GM12878 (cell line): ENCODE measurements around the gene WEE2. TPM values are rescaled to one million over a fixed set of nuclear protein-coding genes. Genes with fewer than 3 reads are reported as not detected.

Source experiments
- ATAC-seq: fragments of 200-7000 bp; cut with Tn5 transposase; 3 replicates; pipeline ENCODE4 v1.9.1; 2020; ENCODE audit warnings: mild to moderate bottlenecking, moderate library complexity
- BruUV-seq: library from RNA; stranded (reverse); fragments of 400-500 nt; replicated peaks from 2 replicates; lab custom pipeline; 2021; lab: Mats Ljungman, UMichigan
- CTCF ChIA-PET: fragments of 300-600 bp; sonication (Branson Sonifier 250); formaldehyde crosslinking; extraction: SDS; loops from one replicate; lab custom pipeline; 2021; ENCODE audit warnings: inconsistent platforms; lab: Yijun Ruan, JAX
- POLR2A ChIA-PET: fragments of 350-600 bp; formaldehyde crosslinking; extraction: SDS; loops from one replicate; lab custom pipeline; 2021; ENCODE audit warnings: inconsistent platforms; lab: Charles Lee
- RAD21 ChIA-PET: fragments of 300-600 bp; sonication (Branson Sonifier 250); formaldehyde crosslinking; loops from one replicate; lab custom pipeline; 2023; ENCODE audit warnings: antibody characterized with exemption; ENCODE audit not compliant: unreplicated experiment; lab: Charles Lee
- SMC1A ChIA-PET: fragments of 300-600 bp; sonication (Branson Sonifier 250); formaldehyde crosslinking; loops from one replicate; lab custom pipeline; 2023; ENCODE audit not compliant: unreplicated experiment, uncharacterized antibody; lab: Charles Lee
- DNase-seq: peaks from one replicate; pipeline ENCODE4 v3.0.0-alpha.2; 2011; ENCODE audit warnings: low read depth, low spot score
- FAIRE-seq: peaks from 3 replicates; lab custom pipeline; 2011; peaks lifted over from hg19 to GRCh38; lab: Jason Lieb, UNC
- H2AFZ ChIP-seq: 2 replicates; pipeline ENCODE4 v1.6.0; 2011; ENCODE audit warnings: low read depth, low read length, control low read depth; ENCODE audit not compliant: control insufficient read depth
- H3K27ac ChIP-seq: 2 replicates; pipeline ENCODE4 v1.5.1; 2011; ENCODE audit warnings: control low read depth; ENCODE audit not compliant: control insufficient read depth, insufficient read depth
- H3K27me3 ChIP-seq, 2 experiments: replicated peaks in 1 of 2; 2 replicates each; pipeline versions ENCODE4 v1.6.0 to v1.6.1; 2011; ENCODE audit warnings: low read length in 1 of 2; ENCODE audit not compliant: control insufficient read depth in 2 of 2, insufficient read depth in 2 of 2
- H3K36me3 ChIP-seq, 2 experiments: 2 replicates each; pipeline ENCODE4 v1.5.1; 2011; ENCODE audit warnings: low read length in 1 of 2; ENCODE audit not compliant: control insufficient read depth in 2 of 2, insufficient read depth in 2 of 2
- H3K4me1 ChIP-seq: 2 replicates; pipeline ENCODE4 v1.6.1; 2011; ENCODE audit warnings: mild to moderate bottlenecking, low read length, moderate library complexity, mixed read lengths; ENCODE audit not compliant: control insufficient read depth, insufficient read depth
- H3K4me2 ChIP-seq: 2 replicates; pipeline ENCODE4 v1.6.0; 2011; ENCODE audit warnings: control low read depth; ENCODE audit not compliant: control insufficient read depth, insufficient read depth
- H3K4me3 ChIP-seq: fragments of 200-600 bp; sonication (generic); 2 replicates; pipeline ENCODE4 v1.5.1; 2016
- H3K79me2 ChIP-seq: 2 replicates; pipeline ENCODE4 v1.6.0; 2011; ENCODE audit warnings: low read length; ENCODE audit not compliant: control insufficient read depth, insufficient read depth
- H3K9ac ChIP-seq: 2 replicates; pipeline ENCODE4 v1.8.0; 2011; ENCODE audit warnings: low read length, control low read depth, mixed read lengths; ENCODE audit not compliant: control insufficient read depth, insufficient read depth
- H3K9me3 ChIP-seq: replicated peaks from 3 replicates; pipeline ENCODE4 v1.5.1; 2011; ENCODE audit warnings: mild to moderate bottlenecking, low read length; ENCODE audit not compliant: control insufficient read depth, insufficient read depth
- H4K20me1 ChIP-seq: 2 replicates; pipeline ENCODE4 v1.6.0; 2011; ENCODE audit not compliant: control insufficient read depth, insufficient read depth
- BACH1 ChIP-seq: fragments of 450-650 bp; IDR thresholded peaks from 2 replicates; pipeline ENCODE4 v1.6.1; 2017; ENCODE audit warnings: mild to moderate bottlenecking, borderline replicate concordance
- ETV6 ChIP-seq, 2 experiments: fragments of 450-650 bp in 1 of 2; IDR thresholded peaks in 1 of 2; conservative IDR thresholded peaks in 1 of 2; 2 replicates each; pipeline ENCODE4 v1.6.1; 2014; ENCODE audit warnings: antibody characterized with exemption in 1 of 2, borderline replicate concordance in 1 of 2, low read depth in 1 of 2, mild to moderate bottlenecking in 1 of 2, moderate library complexity in 1 of 2
- HDGF ChIP-seq: fragments of 450-650 bp; IDR thresholded peaks from 2 replicates; pipeline ENCODE4 v1.6.1; 2016; ENCODE audit warnings: antibody characterized with exemption
- MTA2 ChIP-seq: fragments of 450-650 bp; IDR thresholded peaks from 2 replicates; pipeline ENCODE4 v1.6.1; 2016; ENCODE audit warnings: low read depth, mild to moderate bottlenecking, moderate library complexity
- MXI1 ChIP-seq: fragments of 150-350 bp; IDR thresholded peaks from 2 replicates; pipeline ENCODE4 v1.6.1; 2011; ENCODE audit warnings: low read depth, mild to moderate bottlenecking, inconsistent platforms, low read length, improper control_type of control experiment
- MYC ChIP-seq: IDR thresholded peaks from 2 replicates; pipeline ENCODE4 v1.6.1; 2011; ENCODE audit warnings: mild to moderate bottlenecking, low read length, moderate library complexity, inconsistent platforms; ENCODE audit not compliant: insufficient read depth, insufficient replicate concordance, insufficient read length, severe bottlenecking
- NBN ChIP-seq: fragments of 450-650 bp; IDR thresholded peaks from 2 replicates; pipeline ENCODE4 v1.6.1; 2016
- SP1 ChIP-seq: IDR thresholded peaks from one replicate; pipeline ENCODE4 v1.6.1; 2011; ENCODE audit warnings: low read depth, low read length
- SUZ12 ChIP-seq: fragments of 200-600 bp; sonication (generic); IDR thresholded peaks from one replicate; pipeline ENCODE4 v1.6.1; 2018; ENCODE audit warnings: antibody characterized with exemption, mild to moderate bottlenecking; ENCODE audit not compliant: unreplicated experiment
- TBL1XR1 ChIP-seq: IDR thresholded peaks from 2 replicates; pipeline ENCODE4 v1.6.1; 2012; ENCODE audit warnings: low read depth, low read length, improper control_type of control experiment
- USF2 ChIP-seq: IDR thresholded peaks from 2 replicates; pipeline ENCODE4 v1.6.1; 2011; ENCODE audit warnings: low read depth, low read length, improper control_type of control experiment, borderline replicate concordance
- ZNF207 ChIP-seq: fragments of 450-650 bp; IDR thresholded peaks from 2 replicates; pipeline ENCODE4 v1.6.1; 2014; ENCODE audit warnings: antibody characterized with exemption, mild to moderate bottlenecking, borderline replicate concordance
- ZNF384 ChIP-seq: IDR thresholded peaks from 2 replicates; pipeline ENCODE4 v1.6.1; 2012; ENCODE audit warnings: low read depth, mild to moderate bottlenecking, low read length, improper control_type of control experiment, borderline replicate concordance
- ZNF622 ChIP-seq: fragments of 450-650 bp; IDR thresholded peaks from 2 replicates; pipeline ENCODE4 v1.6.1; 2017; ENCODE audit warnings: mild to moderate bottlenecking, inconsistent platforms
- ZSCAN29 ChIP-seq: fragments of 450-650 bp; IDR thresholded peaks from 2 replicates; pipeline ENCODE4 v1.6.1; 2017; ENCODE audit warnings: mild to moderate bottlenecking, moderate library complexity
- WGBS: methylation state at CpG from one replicate; pipeline ENCODE4 v1.1.6; 2016; ENCODE audit warnings: low lambda C conversion rate; ENCODE audit not compliant: insufficient replicate concordance, insufficient coverage; ENCODE audit errors: missing lambda C conversion rate; 5-methylcytosine and 5-hydroxymethylcytosine counted together
- in situ Hi-C: fragments of 300-500 bp; cut with MboI; formaldehyde crosslinking; loops from 9 replicates; pipeline ENCODE4 v1.14.3; 2018; ENCODE audit warnings: mixed read lengths
- intact Hi-C: fragments of 100-400 bp; cut with micrococcal nuclease; formaldehyde crosslinking; loops from one replicate; pipeline ENCODE4 v1.14.2; 2022; ENCODE audit not compliant: unreplicated experiment
- polyA plus RNA-seq, 11 experiments: library from polyadenylated mRNA; depleted of rRNA in 4 of 11; unstranded in 6 of 11; stranded (reverse) in 5 of 11; fragments of >200 nt; fragmentation: Nextera tagmentation in 4 of 11; fragmentation: Illumina TruSeq in 1 of 11; extraction: Ambion mirVana in 4 of 11; extraction: Trizol in 1 of 11; gene quantifications; 1 replicate in 1 of 11; 2 replicates in 10 of 11; pipeline versions ENCODE4 v1.2.1 to v1.2.3, GENCODE V29; 2011 to 2016; ENCODE audit warnings: inconsistent platforms in 2 of 11, missing spikeins in 2 of 11, low read depth in 1 of 11
- total RNA-seq, 4 experiments: library from RNA; depleted of rRNA in 3 of 4; stranded (reverse); fragments of >200 nt in 3 of 4; fragmentation: Illumina TruSeq in 1 of 4; extraction: Trizol in 1 of 4; gene quantifications; 2 replicates each; pipeline versions ENCODE4 v1.2.1 to v1.2.3, GENCODE V29; 2013 to 2021

The WEE2 gene
- total and polyA plus RNA-seq, 10 of the 15 experiments (the other 5 are each of a cell fraction or from before 2014, with no cell fraction given), result 0.02 to 0.03 (median 0.03) TPM; not detected in 7

- SMC1A ChIA-PET, result interaction anchor here (0.8 to 2.0 kb wide), 10 partner anchors 9 to 88 kb away, joined by 3 to 6 read pairs (median 4); partner anchors contain the start of genes SSBP1 and WEE2
- FAIRE-seq (no peak), DNase-seq (no peak), ATAC-seq (no peak)
- Histone ChIP-seq H3K4me2 (no peak overlapping the region), H3K9me3 (no peaks in the 10 kb centered on the region), H3K36me3 (no peaks in the 10 kb centered on the region), H3K4me3 (no peak overlapping the region), H4K20me1 (no peaks in the 10 kb centered on the region), H3K27ac (no peak overlapping the region), H3K79me2 (peaks cover 34% of the 10 kb centered on the region), H3K4me1 (no peaks in the 10 kb centered on the region), H2AFZ (no peak overlapping the region), H3K27me3 (no peaks in the 10 kb centered on the region), H3K9ac (no peak overlapping the region)
- intact Hi-C loops (no loop called here), in situ Hi-C loops (no loop called here)
- CTCF ChIA-PET, result interaction anchor here (1.1 to 2.5 kb wide), 4 partner anchors 11 to 90 kb away, joined by 5 to 11 read pairs (median 6); partner anchors contain the start of gene SSBP1
- WGBS, result 73% methylated on average over 2 of the region's 2 CpGs
- TF ChIP-seq MXI1 (no peak), ZNF207 (no peak), TBL1XR1 (no peak), SUZ12 (no peak), MYC (no peak), MTA2 (no peak), HDGF (no peak), ZNF622 (no peak), SP1 (no peak), BACH1 (no peak), ZNF384 (no peak), NBN (no peak), ETV6 (conservative IDR thresholded peaks at IDR 0.05 in 1 of 2, IDR thresholded peaks at IDR 0.05 in 1 of 2; ENCODE audit: borderline replicate concordance in 1 of 2, low read depth in 1 of 2) (no peak), ZSCAN29 (no peak), USF2 (no peak)
- BruUV-seq, result no TSS peak
- RAD21 ChIA-PET, result interaction anchor here (1.2 kb wide), 1 partner anchor 47 kb away, joined by 5 read pairs; no protein-coding TSS in a partner anchor
- POLR2A ChIA-PET, result no interaction called here
Measured at GRCh38 chr7:141696348-141696747, 11.8 kb upstream of the WEE2 start.
